ENCODE results near the gene DOCK6. TPM values are rescaled to one million over a fixed set of nuclear protein-coding genes. Genes with fewer than 3 reads are reported as not detected.

Gene DOCK6
- total RNA-seq, 1 donor from 2014 or later: 66.8 TPM

DNA sequence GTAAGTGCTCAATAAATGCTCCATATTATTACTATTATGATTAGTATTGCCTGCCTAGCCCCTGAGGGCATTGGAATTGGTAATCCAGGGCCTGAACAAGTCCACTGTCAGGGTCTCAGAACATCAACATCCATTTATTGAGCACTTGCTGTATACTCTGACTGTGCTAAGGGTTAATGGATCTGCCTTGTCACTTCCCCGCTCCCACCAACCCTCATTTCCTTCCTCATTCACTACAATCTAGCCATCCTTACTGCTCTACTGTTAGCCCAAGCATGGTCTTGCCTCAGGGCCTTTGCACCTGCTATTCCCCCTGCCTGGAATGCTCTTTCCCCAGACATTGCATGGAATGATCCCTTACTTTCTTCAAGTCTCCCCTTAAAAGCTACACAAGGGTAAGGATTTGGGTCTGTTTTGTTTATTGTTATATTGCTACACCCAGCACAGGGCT lies 35.6 kb downstream of the DOCK6 start:
- no peak for DNase-seq (ENCODE audit: low read depth, low spot score)

DNA sequence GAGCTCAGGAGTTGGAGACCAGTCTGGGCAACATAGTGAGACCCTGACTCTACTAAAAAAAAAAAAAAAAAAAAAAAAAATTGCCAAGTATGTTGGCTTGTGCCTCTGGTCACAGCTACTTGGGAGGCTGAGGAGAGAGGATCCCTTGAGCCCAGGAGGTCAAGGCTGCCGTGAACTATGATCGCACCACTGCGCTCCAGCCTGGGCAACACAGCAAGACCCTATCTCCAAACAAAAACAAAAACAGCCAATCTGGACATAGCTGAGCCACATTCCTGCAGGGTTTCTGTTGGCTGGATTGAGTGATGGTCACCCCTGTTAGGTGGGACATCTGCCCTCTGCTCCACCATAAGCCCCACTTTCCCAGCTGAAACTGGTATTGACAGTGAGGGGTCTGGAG lies 36.5 kb downstream of the DOCK6 start:
- no peak for DNase-seq (ENCODE audit: low read depth, low spot score)

DNA sequence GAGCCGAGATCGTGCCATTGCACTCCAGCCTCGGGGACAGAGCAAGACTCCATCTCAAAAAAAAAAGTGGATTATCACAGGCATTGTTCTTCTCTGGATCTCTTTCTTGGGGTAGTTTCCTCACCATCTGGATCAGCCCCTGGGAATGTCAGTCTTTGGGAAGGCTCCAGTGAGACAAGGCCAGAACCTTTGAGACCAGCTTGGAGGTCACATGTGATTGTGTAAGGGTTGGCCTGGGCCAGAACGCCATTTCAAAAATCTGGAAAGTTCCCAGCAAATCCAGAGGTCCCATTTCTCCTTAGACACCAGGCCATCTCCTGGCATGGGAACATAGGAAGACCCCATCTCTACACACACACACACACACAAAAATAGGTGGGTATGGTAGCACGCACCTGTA lies 37.2 kb downstream of the DOCK6 start:
- DNase-seq (ENCODE audit: low read depth, low spot score): no peak

DNA sequence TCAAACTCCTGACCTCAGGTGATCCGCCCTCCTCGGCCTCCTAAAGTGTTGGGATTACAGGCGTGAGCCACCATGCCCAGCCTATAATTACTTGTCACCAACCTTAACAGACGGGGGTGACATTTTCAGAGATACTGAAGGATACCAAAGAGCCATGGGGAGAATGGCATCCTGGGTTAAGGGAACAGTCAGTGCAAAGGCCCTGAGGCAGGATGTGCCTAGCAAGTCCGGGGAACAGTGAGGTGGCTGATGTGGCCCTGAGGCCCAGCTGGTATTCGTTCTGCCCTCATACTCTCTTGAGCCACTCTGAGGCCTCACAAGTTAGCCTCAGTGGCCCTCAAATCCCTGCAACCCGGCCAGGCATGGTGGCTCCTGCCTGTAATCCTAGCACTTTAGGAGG lies 37.9 kb downstream of the DOCK6 start:
- no peak for DNase-seq (ENCODE audit: low read depth, low spot score)

DNA sequence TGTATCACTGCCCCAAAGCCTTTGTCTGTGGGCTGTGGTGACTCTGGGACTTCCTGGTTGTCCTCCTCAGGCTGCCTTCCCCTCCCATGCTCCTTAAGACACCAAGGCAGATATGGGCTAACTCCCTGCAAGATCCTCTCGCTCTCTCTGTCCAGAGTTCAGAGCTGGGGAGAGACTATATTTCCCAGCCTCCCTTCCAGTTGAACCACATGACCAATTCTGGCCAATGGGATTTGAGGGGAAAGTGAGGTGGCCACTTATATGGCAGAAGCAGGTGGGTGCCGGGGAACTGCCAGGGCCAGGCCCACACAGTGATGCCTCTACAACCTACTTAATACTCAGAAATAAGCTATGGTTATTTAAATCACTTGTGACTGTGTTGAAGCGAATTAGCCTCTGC lies 39.1 kb downstream of the DOCK6 start:
- DNase-seq (ENCODE audit: low read depth, low spot score): no peak

DNA sequence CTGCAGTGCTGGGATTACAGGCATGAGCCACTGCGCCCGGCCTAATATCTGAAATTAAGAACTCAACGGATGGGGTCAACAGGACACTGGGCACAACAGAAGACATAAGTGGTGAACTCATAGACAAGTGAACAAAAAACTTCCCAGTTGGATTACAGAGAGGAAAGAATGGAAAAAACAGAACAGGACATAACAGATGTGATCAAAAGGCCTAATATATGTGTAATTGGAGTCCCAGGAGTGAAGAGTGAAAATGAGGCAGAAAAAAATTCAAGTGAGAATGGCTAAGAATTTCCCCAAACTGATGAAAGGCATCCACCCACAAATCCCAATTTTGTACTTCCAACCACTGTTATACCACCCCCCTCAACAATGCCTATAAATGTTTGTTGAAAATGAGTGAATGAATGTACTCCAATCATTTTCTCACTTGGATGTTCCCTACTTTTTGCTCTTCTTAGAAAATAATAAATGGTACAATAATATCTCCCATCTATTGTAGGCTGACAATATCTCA lies 41.2 kb downstream of the DOCK6 start:
- no peak for DNase-seq (ENCODE audit: low read depth, low spot score)

DNA sequence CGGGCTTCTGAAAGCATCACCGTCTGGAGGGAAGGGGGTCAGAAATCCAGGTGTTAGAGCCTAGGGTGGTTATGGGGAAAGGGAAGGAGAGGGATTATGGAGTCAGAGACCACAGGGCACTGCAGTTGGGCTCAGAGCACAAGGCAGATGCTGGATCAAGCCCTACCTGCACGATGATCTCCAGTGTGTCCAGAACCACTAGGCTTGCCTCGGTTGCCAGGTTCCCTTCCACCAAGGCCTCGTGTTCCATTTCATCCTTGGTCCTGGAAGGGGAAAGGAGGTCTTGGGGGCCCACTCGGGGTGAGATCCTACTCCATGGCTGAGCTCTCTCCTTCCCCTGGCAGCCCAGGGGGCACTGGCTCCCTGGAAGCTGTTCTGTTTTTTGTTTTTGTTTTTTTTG lies 47.9 kb downstream of the DOCK6 start:
- DNase-seq (ENCODE audit: low read depth, low spot score): no peak

DNA sequence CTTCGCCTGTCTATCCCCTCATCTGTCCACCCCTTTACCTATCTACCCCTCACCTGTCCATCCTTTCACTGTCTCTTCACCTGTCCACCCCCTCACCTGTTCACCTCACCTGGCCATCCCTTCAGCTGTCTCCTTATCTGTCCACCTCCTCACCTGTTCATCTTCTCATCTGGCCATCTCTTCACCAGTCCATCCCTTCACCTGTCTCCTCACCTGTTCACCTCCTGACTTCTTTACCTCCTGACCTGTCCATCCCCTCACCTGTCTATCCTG lies 51.7 kb downstream of the DOCK6 start:
- no peak for DNase-seq (ENCODE audit: low read depth, low spot score)

DNA sequence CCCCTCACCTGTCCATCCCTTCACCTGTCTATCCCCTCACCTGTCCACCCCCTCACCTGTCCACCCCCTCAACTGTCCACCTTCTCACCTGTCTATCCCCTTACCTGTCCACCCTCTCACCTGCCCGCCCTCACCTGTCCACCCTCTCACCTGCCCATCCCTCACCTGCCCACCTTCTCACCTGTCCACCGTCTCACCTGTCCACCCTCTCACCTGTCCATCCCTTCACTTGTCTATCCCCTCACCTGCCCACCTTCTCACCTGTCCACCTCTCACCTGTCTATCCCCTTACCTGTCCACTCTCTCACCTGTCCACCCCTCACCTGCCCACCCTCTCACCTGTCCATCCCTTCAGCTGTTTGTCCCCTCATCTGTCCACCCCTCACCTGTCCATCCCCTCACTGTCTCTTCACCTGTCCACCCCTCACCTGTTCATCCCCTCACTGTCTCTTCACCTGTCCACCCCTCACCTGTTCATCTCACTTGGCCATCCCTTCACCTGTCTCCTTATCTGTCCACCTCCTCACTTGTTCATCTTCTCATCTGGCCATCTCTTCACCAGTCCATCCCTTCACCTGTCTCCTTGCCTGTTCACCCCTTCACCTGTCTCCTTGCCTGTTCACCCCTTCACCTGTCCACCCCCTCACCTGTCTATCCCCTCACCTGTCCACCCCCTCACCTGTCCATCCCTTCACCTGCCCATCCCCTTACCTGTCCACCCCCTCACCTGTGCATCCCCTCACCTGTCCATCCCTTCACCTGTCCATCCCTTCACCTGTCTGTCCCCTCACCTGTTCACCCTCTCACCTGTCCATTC lies 52.3 kb downstream of the DOCK6 start:
- no peak for DNase-seq (ENCODE audit: low read depth, low spot score)

DNA sequence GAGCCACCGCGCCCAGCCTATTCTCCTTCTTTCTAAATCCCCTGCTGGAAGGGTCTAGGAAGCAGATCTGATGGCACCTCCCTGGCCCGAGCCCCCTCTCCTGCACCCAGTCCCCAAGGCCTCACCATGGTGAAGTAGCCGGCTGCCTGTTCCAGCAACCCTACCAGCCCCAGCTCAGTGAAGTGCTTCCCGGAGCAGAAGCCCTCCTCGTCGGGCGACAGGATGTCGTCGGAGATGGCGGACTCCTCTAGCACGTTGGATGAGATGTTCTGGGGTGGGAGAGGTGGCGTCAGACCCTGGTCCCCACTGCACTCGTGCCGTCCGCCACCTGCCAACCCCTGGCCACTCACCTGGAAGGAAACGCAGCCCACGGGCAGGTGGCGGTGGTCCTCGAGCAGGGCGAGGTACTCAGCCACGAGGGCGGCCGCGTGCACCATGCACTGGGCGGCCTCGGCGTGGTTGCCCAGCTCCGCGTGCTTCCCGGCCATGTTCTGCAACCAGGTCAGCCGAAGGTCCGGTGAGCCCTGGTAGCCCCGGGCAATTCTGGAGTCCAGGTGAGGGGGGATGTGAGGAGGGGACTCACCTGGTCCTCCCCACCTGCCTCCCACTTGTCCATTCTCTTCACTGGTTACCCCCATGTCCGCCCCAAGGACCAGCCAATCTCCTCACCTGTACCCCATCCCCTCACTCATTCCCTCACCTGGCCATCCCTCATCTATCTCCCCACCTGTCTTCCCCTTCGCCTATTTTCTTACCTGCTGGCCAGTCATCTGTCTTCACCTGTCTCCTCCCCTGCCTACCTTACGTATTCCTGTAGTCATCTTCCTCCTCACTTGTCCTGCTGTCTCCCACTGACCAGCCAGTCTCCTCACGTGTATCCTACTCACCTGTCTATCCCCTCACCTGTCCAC lies 53.5 kb downstream of the DOCK6 start:
- DNase-seq (ENCODE audit: low read depth, low spot score): no peak

DNA sequence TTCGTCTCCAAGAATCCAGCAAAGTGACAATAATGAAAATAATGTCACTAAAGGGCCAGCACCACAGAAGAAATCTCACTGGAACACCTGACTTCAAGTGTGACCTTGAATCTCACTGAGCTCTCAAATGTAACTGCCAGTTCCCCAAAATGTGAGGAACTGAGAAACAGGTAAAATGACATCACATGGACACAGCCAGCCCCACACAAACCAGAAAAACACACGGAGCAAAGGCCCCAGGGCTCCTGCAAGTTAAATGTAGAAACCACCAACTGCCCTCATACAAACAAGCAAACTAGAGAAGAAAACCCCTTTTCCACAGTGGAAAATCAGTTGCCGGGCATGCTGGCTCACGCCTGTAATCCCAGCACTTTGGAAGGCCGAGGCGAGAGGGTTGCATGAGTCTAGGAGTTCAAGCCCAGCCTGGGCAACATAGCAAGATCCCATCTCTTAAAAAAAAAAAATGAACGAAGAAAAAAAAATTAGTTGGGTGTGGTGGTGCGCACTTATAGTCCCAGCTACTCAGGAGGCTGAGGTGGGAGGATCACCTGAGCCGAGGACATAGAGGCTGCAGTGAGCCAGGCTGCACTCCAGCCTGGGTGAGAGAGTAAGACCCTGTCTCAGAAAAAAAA lies 56.3 kb downstream of the DOCK6 start:
- no peak for DNase-seq (ENCODE audit: low read depth, low spot score)

DNA sequence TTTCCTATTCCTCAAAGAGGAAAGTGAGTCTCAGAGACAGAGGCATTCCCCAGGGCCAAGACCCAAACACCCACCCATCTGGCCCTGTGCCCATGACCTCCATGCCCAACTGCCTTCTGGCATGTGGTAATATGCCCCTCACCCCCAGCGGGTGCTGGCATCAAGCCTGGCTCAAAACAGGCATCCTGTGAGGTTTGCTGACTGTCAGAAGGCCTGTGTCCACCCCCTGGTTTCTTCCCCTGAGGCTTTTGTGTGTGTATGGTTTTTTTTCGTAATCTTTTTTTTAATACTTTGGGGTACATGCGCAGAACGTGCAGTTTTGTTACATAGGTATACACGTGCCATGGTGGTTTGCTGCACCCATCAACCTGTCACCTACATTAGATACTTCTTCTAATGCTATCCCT lies 57.4 kb downstream of the DOCK6 start:
- DNase-seq (ENCODE audit: low read depth, low spot score): no peak

DNA sequence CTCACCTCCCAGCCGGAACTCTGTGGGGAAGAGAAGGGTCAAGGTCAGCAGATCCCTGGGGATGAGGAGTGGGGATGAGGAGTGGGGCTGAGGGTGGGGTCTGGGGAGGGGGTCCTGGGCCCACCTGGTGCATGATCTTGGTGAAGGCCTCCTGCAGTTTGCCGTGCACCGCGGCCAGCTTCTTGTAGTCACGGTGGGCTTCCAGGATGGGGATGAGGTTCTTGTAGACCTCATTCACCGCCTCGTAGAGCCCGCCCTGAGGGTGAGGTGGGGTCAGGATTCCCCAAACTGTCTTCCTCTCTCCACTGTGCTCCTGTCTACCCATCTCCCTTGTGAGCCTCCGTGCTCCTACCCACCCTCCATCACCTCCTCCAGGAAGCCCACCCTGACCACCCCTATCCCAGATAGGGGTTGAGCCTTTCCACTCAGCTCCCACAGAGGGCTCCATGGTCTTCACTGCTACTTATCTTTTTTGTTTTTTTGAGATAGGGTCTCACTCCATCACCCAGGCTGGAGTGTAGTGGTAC lies 58.2 kb downstream of the DOCK6 start:
- no peak for DNase-seq (ENCODE audit: low read depth, low spot score)

DNA sequence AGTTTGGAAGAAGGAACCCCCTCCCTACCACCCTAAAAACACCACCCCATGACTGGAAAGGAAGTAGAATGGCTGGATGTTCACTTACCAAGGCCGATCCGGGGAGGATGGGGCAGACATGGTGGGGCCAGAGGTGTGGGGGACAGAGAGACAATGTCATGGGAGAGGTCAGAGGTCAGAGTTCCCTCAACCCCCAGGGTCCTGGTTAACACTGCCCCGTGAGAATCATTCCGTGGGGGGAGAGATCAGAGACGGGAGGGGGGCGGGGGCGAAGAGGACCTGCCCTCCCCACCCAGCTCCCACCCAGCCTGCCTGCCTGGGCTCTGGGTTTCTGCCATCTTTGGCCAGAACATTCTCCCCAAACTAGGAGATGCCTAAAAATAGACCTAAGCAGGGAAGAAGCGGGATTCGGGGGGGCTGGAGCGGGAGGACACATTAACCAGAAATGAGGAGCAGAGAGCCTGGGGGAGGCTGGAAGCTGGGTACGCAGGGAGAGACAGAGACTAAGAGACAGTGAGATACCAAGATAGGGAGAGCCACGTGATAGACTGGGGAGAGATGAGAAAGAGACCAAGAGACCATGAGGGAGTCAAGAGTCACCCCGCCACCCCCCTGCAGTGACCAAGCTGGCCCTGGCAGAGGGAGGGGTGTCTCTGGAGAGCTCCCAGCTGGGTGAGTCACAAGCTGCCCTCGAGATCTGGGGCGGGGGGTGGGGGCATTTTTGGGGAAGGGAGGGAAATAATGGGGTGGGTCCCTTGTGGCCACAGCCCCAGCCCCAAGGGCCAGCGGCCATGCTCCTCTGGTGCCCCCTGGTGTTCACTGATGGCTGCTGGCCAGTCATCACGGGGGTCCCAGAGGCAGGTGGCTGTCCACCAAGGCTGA lies 58.9 kb downstream of the DOCK6 start:
- no peak for DNase-seq (ENCODE audit: low read depth, low spot score)

DNA sequence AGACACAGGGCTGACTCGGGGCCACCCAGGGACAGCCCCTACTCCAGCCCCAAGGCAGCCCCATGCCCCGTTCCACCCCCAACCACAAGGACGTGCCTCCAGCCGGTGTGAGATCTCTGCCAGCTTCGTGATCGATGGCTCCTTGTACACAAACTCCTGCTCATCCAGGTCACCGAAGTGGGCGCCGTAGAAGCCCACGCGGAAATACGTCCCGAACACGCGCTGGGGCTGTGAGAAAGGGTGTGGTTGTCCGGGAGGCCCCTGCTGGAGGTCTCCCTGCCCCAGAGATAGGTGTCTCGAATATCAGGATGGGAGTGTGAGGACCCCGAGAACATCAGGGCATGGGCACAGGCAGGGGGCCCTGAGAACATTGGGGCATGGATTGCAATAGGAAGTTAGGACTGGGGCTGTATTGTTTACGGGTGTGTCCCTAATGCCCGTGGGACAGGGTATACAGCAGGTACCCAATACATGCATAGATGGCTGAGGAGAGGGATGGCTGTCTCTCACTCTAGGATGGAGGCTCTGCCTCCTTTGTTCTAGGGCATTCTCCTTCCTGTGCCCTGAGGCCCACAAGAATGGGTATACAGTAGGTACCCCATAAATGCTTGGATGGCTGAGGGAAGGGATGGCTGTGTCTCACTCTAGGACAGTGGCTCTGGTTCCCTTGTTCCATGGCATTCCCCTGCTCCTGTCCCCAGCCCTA lies 59.7 kb downstream of the DOCK6 start:
- DNase-seq (ENCODE audit: low read depth, low spot score): no peak

DNA sequence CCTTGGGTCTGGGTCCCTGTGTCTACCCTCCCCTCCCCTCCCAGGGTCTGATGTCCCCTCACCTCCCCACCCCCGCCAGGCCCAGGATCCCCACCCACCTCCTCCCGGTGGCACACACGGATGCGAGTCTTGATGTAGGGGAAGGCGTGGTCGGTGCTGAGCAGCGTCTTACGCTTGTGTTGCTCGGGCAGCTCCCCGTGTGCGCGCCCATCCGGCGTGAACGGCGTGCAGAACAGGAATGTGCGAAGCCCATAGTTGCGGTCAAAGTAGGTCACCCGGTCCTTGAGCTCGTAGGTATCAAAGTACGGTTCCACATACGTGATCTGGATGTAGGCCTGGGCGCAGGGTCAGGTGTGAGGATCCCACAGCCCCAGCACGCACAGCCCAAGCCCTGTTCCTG lies 60.5 kb downstream of the DOCK6 start:
- DNase-seq (ENCODE audit: low read depth, low spot score): no peak

DNA sequence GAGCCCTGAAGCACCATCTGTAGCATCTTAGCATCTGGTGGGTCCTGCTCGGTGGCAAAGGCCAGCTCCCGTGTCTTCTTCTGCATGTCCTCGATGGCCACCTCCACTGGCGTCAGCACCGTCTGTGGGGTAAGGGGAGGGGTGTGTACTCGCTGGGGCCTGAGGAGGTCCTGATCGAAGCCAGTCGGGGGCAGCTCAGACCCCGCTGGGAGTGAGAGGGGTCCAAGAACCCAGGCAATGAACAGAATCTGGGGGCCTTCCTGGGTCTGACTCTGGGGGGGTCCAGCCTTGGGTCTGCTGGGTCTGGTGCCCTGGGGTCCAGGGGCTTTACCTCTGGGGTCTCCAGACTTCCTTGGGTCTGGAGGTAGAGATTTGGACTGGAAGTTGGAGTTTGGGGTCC lies 61.4 kb downstream of the DOCK6 start:
- no peak for DNase-seq (ENCODE audit: low read depth, low spot score)

DNA sequence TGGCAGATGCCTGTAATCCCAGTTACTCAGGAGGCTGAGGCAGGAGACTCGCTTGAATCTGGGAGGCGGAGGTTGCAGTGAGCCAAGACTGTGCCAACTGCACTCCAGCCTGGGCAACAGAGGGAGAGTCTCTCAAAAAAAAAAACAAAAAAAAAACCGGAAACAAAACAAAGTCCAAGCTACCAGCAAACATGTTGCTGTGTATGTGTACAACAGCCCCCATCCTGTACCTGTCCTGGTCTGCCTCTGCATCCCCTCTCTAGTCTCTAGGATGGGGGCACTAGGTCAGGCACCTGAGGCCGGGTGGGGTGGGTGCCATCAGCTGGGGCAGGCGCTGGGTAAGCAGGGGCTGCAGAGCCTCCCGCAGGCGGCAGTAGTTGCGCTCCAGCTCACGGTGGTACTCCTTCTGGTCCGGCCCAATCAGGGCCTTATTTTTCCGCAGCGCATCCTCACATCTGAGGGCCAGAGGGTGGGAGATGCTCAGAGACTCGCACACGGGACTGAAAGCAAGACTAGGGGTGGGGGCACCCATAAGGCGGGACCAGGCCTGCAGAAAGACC lies 62.2 kb downstream of the DOCK6 start:
- DNase-seq (ENCODE audit: low read depth, low spot score): no peak

DNA sequence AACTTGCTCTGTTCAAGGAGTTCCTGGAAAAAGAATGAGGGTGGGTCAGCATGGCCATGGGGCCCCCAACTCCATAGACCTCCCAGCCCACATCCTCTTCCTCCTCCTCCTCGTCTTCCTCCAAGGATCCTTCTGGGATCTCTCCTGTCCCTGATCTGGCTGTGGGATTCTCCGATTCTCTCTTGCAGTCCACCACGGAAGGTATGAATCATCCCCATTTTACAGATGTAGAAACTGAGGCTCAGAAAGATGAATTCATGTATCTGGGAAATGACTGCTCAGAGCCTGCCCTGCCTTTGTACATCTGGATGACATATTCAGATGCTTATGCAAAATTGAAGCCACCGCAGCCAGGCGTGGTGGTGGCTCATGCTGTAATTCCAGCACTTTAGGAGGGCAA lies 62.8 kb downstream of the DOCK6 start:
- DNase-seq (ENCODE audit: low read depth, low spot score): no peak

Data from pulmonary artery endothelial cell (primary cell).